ENCODE measurements around the gene TRIP10. TPM values are rescaled to one million over a fixed set of nuclear protein-coding genes. Genes with fewer than 3 reads are reported as not detected.

TRIP10 gene
- total and polyA plus RNA-seq, 2 of the 13 experiments (the other 11 are each of a cell fraction or from before 2014, with no cell fraction given), result 32.5 to 33.2 TPM

GRCh38 chr19:6740589-6741343 is 1.3 kb downstream of the TRIP10 start (continued):
- TF ChIP-seq ZFP91 (CRISPR knock-in tag; IDR thresholded peaks at IDR 0.05; ENCODE audit: borderline replicate concordance) (peak; percentile 48; the same call in 1 of the 2 replicates), TOE1 (CRISPR knock-in tag; IDR thresholded peaks at IDR 0.05) (no peak), THAP7 (CRISPR knock-in tag; IDR thresholded peaks at IDR 0.05) (no peak), SMAD1 (CRISPR knock-in tag; IDR thresholded peaks at IDR 0.05; ENCODE audit: borderline replicate concordance, low read depth) (no peak), JDP2 (CRISPR knock-in tag; IDR thresholded peaks at IDR 0.05; ENCODE audit: borderline replicate concordance) (no peak), AGO2 (optimal IDR thresholded peaks at IDR 0.05; ENCODE audit: low read depth, low read length) (peak; percentile 19), MXD4 (CRISPR knock-in tag; IDR thresholded peaks at IDR 0.05) (no peak), THAP11 (CRISPR knock-in tag; IDR thresholded peaks at IDR 0.05) (peak; percentile 53; the same call in 1 of the 2 replicates), ZEB1 (IDR thresholded peaks at IDR 0.05; ENCODE audit: insufficient replicate concordance, low read depth) (no peak), ZNF780A (CRISPR knock-in tag; IDR thresholded peaks at IDR 0.05) (no peak), NFIC (IDR thresholded peaks at IDR 0.05; ENCODE audit: low read length) (no peak), MED13 (CRISPR knock-in tag; IDR thresholded peaks at IDR 0.05) (no peak), SPEN (CRISPR knock-in tag; IDR thresholded peaks at IDR 0.05; ENCODE audit: low read depth) (0 out of 2 replicates have a peak, but pooled peaks have one; percentile 16), ZC3H13 (CRISPR knock-in tag; IDR thresholded peaks at IDR 0.05) (no peak), ZNF773 (CRISPR knock-in tag; IDR thresholded peaks at IDR 0.05; ENCODE audit: borderline replicate concordance) (no peak), SUZ12 (IDR thresholded peaks at IDR 0.05; ENCODE audit: low read depth, low read length) (no peak), PPARG (CRISPR knock-in tag; conservative IDR thresholded peaks at IDR 0.05) (0 out of 2 replicates have a peak, but pooled peaks have one; percentile 9)
- TF ChIP-seq, protein P1, sequence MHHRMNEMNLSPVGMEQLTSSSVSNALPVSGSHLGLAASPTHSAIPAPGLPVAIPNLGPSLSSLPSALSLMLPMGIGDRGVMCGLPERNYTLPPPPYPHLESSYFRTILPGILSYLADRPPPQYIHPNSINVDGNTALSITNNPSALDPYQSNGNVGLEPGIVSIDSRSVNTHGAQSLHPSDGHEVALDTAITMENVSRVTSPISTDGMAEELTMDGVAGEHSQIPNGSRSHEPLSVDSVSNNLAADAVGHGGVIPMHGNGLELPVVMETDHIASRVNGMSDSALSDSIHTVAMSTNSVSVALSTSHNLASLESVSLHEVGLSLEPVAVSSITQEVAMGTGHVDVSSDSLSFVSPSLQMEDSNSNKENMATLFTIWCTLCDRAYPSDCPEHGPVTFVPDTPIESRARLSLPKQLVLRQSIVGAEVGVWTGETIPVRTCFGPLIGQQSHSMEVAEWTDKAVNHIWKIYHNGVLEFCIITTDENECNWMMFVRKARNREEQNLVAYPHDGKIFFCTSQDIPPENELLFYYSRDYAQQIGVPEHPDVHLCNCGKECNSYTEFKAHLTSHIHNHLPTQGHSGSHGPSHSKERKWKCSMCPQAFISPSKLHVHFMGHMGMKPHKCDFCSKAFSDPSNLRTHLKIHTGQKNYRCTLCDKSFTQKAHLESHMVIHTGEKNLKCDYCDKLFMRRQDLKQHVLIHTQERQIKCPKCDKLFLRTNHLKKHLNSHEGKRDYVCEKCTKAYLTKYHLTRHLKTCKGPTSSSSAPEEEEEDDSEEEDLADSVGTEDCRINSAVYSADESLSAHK (CRISPR knock-in tag; IDR thresholded peaks at IDR 0.05; ENCODE audit: borderline replicate concordance), result no peak
- TF ChIP-seq, protein P2, sequence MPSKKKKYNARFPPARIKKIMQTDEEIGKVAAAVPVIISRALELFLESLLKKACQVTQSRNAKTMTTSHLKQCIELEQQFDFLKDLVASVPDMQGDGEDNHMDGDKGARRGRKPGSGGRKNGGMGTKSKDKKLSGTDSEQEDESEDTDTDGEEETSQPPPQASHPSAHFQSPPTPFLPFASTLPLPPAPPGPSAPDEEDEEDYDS (CRISPR knock-in tag; IDR thresholded peaks at IDR 0.05), result no peak
- TF ChIP-seq, protein P3, sequence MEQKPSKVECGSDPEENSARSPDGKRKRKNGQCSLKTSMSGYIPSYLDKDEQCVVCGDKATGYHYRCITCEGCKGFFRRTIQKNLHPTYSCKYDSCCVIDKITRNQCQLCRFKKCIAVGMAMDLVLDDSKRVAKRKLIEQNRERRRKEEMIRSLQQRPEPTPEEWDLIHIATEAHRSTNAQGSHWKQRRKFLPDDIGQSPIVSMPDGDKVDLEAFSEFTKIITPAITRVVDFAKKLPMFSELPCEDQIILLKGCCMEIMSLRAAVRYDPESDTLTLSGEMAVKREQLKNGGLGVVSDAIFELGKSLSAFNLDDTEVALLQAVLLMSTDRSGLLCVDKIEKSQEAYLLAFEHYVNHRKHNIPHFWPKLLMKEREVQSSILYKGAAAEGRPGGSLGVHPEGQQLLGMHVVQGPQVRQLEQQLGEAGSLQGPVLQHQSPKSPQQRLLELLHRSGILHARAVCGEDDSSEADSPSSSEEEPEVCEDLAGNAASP (CRISPR knock-in tag; IDR thresholded peaks at IDR 0.05; ENCODE audit: borderline replicate concordance), result peak; percentile 54
- TF ChIP-seq, protein P4, sequence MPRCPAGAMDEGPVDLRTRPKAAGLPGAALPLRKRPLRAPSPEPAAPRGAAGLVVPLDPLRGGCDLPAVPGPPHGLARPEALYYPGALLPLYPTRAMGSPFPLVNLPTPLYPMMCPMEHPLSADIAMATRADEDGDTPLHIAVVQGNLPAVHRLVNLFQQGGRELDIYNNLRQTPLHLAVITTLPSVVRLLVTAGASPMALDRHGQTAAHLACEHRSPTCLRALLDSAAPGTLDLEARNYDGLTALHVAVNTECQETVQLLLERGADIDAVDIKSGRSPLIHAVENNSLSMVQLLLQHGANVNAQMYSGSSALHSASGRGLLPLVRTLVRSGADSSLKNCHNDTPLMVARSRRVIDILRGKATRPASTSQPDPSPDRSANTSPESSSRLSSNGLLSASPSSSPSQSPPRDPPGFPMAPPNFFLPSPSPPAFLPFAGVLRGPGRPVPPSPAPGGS (CRISPR knock-in tag; IDR thresholded peaks at IDR 0.05), result no peak

Data from HepG2 (cell line).